HG02884 (cell line): ENCODE results near the gene DLX3.

Experiments used
- ATAC-seq: cut with Tn5 transposase; IDR thresholded peaks from one replicate; pipeline ENCODE4 v1.9.1; 2021; ENCODE audit warnings: mild to moderate bottlenecking, moderate library complexity; ENCODE audit not compliant: unreplicated experiment

Gene DLX3

GRCh38 chr17:49975531-49975930 is 19.5 kb downstream of the DLX3 start:
- no peak for ATAC-seq

- no peak for ATAC-seq
Observed at GRCh38 chr17:49973271-49973615, 21.8 kb downstream of the DLX3 start.

- no peak for ATAC-seq
Observed at GRCh38 chr17:49972486-49973270, 22.3 kb downstream of the DLX3 start.

- no peak for ATAC-seq
Observed at GRCh38 chr17:49971848-49972485, 23.1 kb downstream of the DLX3 start.

GRCh38 chr17:49971199-49971847 is 23.7 kb downstream of the DLX3 start:
- no peak for ATAC-seq

- no peak for ATAC-seq
Observed at GRCh38 chr17:49970498-49970897, 24.5 kb downstream of the DLX3 start.

GRCh38 chr17:49969795-49970389 is 25.1 kb downstream of the DLX3 start:
- ATAC-seq: no peak

GRCh38 chr17:49969134-49969759 is 25.8 kb downstream of the DLX3 start, which contains the start of gene DLX4:
Gene DLX4 (plus strand): TSS chr17:49969190. CDS start chr17:49969469, 279 bp downstream.
- ATAC-seq: no peak

GRCh38 chr17:49968405-49969133 is 26.5 kb downstream of the DLX3 start:
- peak; percentile 45 for ATAC-seq

GRCh38 chr17:49967621-49968404 is 27.2 kb downstream of the DLX3 start:
- ATAC-seq: no peak

GRCh38 chr17:49967205-49967604 is 27.8 kb downstream of the DLX3 start:
- no peak for ATAC-seq

- no peak for ATAC-seq
Observed at GRCh38 chr17:49966767-49967166, 28.3 kb downstream of the DLX3 start.

GRCh38 chr17:49965524-49965909 is 29.5 kb downstream of the DLX3 start:
- no peak for ATAC-seq

GRCh38 chr17:49964769-49965523 is 30.1 kb downstream of the DLX3 start:
- ATAC-seq: no peak

- no peak for ATAC-seq
Observed at GRCh38 chr17:49964303-49964768, 30.7 kb downstream of the DLX3 start.

GRCh38 chr17:49963626-49964302 is 31.3 kb downstream of the DLX3 start:
- ATAC-seq: no peak

GRCh38 chr17:49963309-49963625 is 31.8 kb downstream of the DLX3 start:
- ATAC-seq: no peak

- ATAC-seq: no peak
Observed at GRCh38 chr17:49962599-49963308, 32.3 kb downstream of the DLX3 start.
